ENCODE data around the gene SERGEF.

DNA sequence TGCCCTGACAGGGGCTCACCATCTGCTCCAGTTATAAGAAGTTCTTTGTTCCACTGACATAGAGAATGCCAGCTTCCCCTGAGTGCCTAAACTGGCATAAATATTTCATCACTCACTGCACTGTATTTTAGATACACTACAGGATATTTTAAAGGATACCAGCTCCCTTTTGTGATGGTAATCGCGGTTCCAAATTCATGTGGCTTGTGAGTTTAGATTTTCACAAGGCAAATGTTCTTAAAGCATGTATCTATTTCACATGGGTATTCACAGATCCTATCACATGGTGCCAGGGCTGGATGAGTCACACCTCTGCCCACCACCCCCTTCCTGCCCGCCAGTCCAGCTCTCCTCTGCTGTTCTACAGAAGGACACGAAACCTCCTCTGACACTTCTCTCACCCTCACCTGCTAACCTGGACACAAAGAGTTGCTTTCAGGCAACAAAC is 172.7 kb downstream of the SERGEF start:
- TF ChIP-seq CTCF (IDR thresholded peaks at IDR 0.05; ENCODE audit: low read length): no peak
- TF ChIP-seq EZH2 (optimal IDR thresholded peaks at IDR 0.05; ENCODE audit: low read depth, low read length): no peak
- no peak for TF ChIP-seq EZH2phosphoT487 (IDR thresholded peaks at IDR 0.05; ENCODE audit: low read length)
